HG02840 (cell line): ENCODE measurements around the gene H2AZ1.

ENCODE experiments used
- ATAC-seq: cut with Tn5 transposase; IDR thresholded peaks from one replicate; pipeline ENCODE4 v1.9.1; 2021; ENCODE audit warnings: mild to moderate bottlenecking, moderate library complexity, moderate number of reproducible peaks; ENCODE audit not compliant: unreplicated experiment, low FRiP score

The H2AZ1 gene

DNA sequence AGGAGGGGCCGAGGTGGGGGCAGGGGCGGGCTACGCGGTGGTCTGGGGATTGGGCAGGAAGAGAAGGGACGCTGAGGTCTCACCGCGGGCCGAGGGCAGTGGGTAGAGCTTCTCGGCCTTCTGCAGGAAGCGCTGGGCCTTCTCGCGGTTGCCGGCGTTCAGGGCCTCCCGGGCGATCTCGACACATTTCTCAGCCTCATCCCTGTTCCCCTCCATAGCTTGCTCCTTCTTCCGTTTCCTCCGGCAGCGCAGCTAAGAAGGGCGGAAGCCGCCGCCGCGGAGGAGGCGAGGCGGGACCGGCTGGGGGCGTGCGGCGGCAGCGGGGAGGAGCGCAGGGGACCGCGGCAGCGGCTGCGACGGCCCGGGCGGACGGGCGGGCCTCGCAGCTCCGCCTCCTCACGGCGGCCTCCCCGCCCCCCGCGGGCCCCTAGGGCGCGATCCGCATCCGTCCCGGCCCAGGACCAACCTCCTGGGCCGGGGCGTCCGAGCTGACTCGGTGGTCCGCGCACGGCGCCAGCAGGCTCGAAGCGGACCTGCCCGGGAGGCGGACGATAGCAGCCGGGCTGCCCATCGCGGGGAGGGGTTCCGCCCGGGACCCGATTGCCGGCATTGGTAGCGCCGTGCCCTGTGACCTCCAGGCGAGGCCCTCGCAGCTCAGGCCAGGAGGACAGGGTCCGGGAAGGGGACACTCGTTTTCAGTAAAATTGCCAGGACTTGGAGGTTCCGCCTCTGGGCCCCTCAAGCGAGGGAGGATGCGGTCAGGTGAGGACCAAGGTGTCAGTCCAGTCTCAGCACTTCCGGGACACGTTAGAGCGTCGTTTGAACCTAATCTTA, 3.5 kb downstream of the H2AZ1 start, which contains the start of gene DNAJB14:
Gene DNAJB14, minus strand, starts transcription at position 263 of the 834 bp plus-strand sequence. Its CDS starts 47 bp downstream, at position 216.
- peak; percentile 46 for ATAC-seq

DNA sequence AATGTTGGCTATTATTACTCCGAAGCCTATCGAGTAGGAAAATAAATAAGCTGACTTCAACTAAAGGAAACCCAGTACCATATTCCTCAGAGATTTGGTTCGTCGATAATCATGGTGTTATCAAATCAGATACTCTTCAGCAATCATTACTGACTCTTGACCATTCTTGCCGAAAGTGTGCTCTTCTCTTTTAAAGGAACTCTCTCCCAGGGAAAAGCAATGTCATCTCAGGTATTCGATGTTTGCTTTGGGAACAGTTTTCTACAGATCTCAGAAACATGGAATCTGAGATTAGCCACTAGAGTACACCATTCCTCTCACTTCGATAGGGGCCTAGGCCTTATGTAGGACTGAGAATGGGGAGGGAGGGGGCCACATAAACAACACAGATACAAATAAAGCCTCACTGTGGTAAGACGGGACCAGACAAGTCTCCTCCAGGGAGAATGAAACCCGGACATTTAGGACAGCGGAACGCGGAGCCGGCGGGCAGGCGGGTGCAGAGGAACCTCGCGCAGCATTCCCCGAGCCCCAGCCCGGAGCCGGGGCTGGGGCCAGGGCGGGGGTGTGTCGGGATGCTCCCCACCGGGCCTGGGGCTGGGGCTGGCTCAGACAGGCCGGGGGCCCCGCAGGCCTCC, 4.2 kb downstream of the H2AZ1 start:
- no peak for ATAC-seq

DNA sequence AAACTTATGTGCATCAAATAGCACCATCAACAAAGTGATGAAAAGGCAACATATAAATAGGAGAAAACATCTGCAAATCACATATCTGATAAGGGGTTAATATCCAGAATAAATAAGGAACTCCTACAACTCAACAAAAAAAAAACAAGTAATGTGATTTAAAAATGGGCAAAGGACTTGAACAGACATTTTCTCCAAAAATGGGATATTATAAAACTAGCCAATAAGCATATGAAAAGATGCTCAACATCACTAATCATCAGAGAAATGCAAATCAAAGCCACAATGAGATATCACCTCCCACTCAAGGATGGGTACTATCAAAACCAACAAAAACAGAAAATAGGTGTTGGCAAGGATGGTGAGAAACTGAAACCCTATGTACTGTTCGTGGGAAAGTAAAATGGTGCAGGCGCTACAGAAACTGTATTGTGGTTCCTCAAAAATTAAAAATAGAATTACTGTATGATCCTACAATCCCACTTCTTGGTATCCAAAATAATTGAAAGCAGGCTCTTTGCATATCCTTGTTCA, 6.1 kb downstream of the H2AZ1 start:
- no peak for ATAC-seq

DNA sequence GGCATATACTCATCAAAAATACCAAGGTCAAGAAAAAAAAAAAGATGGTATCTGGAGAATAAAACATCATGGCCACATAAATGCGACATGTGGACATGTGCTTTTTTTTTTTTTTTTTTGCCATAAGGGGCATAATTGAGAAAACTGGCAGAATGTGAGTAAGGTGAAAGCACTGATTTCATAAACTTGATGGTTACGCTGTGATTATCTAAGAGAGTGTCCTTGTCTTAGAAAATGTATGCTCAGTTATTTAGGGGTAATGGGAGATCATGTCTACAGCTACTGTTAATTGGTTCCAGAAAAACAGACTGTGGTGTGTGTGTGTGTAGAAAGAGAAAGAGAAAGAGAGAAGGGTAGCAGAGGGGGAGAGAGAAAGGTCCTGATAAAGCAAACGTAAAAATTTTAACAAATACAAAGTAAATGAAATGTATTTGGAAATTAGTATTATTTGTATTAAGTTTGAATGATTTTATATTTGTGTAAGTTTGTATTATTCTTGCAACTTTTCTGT, 11.8 kb downstream of the H2AZ1 start:
- no peak for ATAC-seq

DNA sequence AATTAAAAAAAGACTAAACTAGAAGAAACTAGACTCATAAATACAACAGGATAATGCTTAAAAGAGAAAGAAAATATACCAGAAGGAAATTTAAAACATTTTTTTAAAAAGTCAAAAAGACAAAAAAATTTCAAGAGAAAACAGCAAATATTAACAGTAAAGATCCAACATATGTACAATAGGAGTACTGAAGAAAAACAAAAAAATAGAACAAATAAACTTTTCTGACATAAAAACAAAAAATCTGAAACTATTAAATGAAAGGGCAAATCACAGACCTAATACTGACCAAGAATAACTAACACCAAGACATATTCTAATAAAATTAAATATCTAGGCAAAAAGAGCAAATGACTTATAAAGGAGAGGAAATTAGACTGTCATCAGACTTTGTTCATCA, 15.2 kb downstream of the H2AZ1 start:
- no peak for ATAC-seq

DNA sequence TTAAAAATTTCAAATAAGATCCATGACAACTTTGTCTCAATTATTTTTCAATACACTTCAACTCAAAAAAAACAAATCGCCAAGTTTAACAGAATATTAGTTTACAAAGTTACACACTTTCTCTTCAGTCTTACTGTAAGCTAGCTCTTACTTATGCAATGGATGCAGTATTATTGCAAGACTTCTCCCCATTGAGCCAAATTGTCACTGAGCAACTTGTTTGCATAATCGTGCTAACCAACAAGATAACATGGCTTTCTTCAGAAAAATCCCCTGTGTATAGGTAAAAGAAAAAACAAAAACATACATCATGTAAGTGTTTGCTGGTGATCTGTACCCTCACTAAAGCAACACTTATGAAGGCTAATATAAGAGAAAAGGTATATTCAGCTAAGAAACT, 22.5 kb downstream of the H2AZ1 start:
- no peak for ATAC-seq

DNA sequence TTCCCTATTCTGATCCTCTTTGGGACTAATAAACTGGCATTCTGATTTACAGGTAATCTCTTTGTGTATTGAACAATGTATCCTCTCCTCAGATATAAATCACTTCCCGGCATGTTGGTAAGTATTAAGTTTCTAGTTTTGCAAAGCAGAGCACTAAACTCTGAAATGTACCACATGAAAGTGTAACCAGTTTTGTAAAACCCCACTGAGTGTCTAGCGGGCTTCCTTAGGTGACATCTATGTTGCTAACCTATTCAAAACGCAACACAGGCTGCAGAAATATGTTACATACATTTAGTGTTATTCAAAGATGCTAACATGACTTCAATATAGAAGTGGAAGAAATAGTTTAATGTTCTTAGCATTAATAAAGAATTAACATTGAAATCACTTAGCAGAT, 28.9 kb downstream of the H2AZ1 start:
- no peak for ATAC-seq

DNA sequence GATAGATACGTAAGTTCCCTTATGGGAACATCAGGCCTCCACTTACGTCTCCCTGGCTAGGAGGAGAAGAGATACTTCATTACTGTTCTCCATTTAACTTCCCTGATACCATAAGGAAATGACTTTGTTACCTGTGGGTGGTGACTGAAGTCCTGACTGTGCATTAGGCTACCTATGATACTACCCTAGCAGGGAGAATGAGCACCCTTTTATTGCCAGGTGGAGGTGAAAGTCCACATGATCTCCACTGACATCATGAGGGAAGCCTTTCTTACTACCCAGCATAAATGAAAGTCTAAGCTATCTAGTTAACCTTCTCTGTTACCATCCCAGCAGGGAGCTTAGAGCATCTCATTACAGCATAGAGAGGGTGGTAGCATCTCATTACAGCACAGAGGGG, 31.4 kb downstream of the H2AZ1 start:
- ATAC-seq: no peak

DNA sequence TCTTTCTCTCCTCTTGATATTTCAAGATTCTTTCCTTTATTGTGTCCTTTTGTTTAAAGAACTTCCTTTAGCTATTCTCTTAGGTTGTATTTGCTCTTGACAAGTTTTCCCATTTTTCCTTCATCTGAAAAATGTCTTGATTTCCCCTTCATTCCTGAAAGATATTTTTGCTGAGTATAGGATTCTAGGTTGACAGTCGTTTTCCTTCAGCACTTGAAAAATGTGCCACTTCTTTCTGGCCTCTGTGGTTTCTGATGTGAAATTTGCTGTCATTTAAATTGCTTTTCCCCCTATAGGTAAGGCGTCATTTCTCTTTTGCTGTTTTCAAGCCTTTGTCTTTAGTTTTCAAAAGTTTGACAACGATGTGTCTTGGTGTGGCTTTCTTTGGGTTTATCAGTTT, 32.5 kb downstream of the H2AZ1 start:
- no peak for ATAC-seq

DNA sequence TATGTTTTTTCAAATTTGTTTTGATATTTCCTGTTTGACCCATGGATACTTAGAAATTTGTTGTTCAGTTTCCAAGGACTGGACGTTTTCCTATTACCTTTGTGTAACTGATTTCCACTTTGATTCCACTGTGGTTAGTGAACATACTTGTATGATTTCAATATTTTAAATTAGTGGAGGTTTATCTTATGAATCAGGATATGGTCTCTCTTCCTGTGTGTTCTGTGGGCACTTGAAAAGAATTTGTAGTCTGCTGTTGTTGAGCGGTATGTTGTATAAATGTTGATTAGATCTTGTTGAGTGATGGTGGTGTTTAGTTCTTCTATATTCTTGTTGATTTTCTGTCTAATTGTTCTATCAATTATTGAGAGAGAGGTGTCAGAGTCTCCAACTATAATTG, 34.6 kb downstream of the H2AZ1 start:
- no peak for ATAC-seq
